Measurements from ENCODE around the gene DSCAML1.

Gene DSCAML1

GRCh38 chr11:117639601-117640000, 157.4 kb downstream of the DSCAML1 start:
- DNase-seq (ENCODE audit: insufficient read length, low spot score) (no peak), FAIRE-seq (no peak)
- TF ChIP-seq CTCF (IDR thresholded peaks at IDR 0.05; ENCODE audit: insufficient read depth, missing control alignments): no peak

GRCh38 chr11:117638911-117639543, 158.0 kb downstream of the DSCAML1 start:
- TF ChIP-seq CTCF (IDR thresholded peaks at IDR 0.05; ENCODE audit: insufficient read depth, missing control alignments): no peak
- FAIRE-seq (no peak), DNase-seq (ENCODE audit: insufficient read length, low spot score) (no peak)

- TF ChIP-seq CTCF (IDR thresholded peaks at IDR 0.05; ENCODE audit: insufficient read depth, missing control alignments): no peak
- no peak for DNase-seq (ENCODE audit: insufficient read length, low spot score)
- FAIRE-seq: no peak
These were observed 162.0 kb downstream of the DSCAML1 start for GRCh38 chr11:117634756-117635603.

- FAIRE-seq (peak; percentile 85), DNase-seq (ENCODE audit: insufficient read length, low spot score) (peak; percentile 51)
- no peak for TF ChIP-seq CTCF (IDR thresholded peaks at IDR 0.05; ENCODE audit: insufficient read depth, missing control alignments)
These were observed 162.8 kb downstream of the DSCAML1 start for GRCh38 chr11:117633976-117634755.

- FAIRE-seq: peak; percentile 46
- TF ChIP-seq CTCF (IDR thresholded peaks at IDR 0.05; ENCODE audit: insufficient read depth, missing control alignments): no peak
- no peak for DNase-seq (ENCODE audit: insufficient read length, low spot score)
These were observed 163.7 kb downstream of the DSCAML1 start for GRCh38 chr11:117633186-117633754.

GRCh38 chr11:117632306-117632705, 164.7 kb downstream of the DSCAML1 start:
- TF ChIP-seq CTCF (IDR thresholded peaks at IDR 0.05; ENCODE audit: insufficient read depth, missing control alignments): no peak
- FAIRE-seq (no peak), DNase-seq (ENCODE audit: insufficient read length, low spot score) (no peak)

Data from D721Med (cell line).